H1 (cell line): Measurements from ENCODE around the gene STAC2. TPM values are rescaled to one million over a fixed set of nuclear protein-coding genes. Genes with fewer than 3 reads are reported as not detected.

Experiments
- CTCF ChIA-PET: fragments of 300-600 bp; sonication (Branson Sonifier 250); formaldehyde crosslinking; loops from one replicate; lab custom pipeline; 2021; ENCODE audit not compliant: partially characterized antibody; lab: Charles Lee
- POLR2A ChIA-PET: fragments of 300-600 bp; sonication (Branson Sonifier 250); formaldehyde crosslinking; loops from one replicate; lab custom pipeline; 2021; ENCODE audit warnings: inconsistent platforms; ENCODE audit not compliant: partially characterized antibody; lab: Charles Lee
- DNase-seq, 2 experiments: peaks; one replicate each; pipeline versions ENCODE4 v3.0.0 to v3.0.0-alpha.2; 2010 to 2022; ENCODE audit warnings: low spot score in 2 of 2, low read depth in 1 of 2, mixed read lengths in 1 of 2
- FAIRE-seq: peaks from 2 replicates; lab custom pipeline; 2011; peaks lifted over from hg19 to GRCh38; lab: Jason Lieb, UNC
- H2AFZ ChIP-seq: 2 replicates; pipeline ENCODE4 v1.8.1; 2012; ENCODE audit warnings: low read length, inconsistent platforms
- H2AK5ac ChIP-seq: 2 replicates; pipeline ENCODE4 v1.6.1; 2013; ENCODE audit warnings: low read depth, low read length
- H2BK120ac ChIP-seq: replicated peaks from 2 replicates; pipeline ENCODE3; 2013; ENCODE audit warnings: low read depth, low read length, inconsistent platforms
- H2BK12ac ChIP-seq: 2 replicates; pipeline ENCODE4 v1.6.1; 2013; ENCODE audit warnings: low read depth, low read length
- H2BK15ac ChIP-seq: 2 replicates; pipeline ENCODE4 v1.6.1; 2013; ENCODE audit warnings: low read length
- H2BK20ac ChIP-seq: 2 replicates; pipeline ENCODE4 v1.6.1; 2013; ENCODE audit warnings: low read length
- H2BK5ac ChIP-seq: 2 replicates; pipeline ENCODE4 v1.6.1; 2013; ENCODE audit warnings: low read depth, low read length
- H3K14ac ChIP-seq: 2 replicates; pipeline ENCODE4 v1.6.1; 2013; ENCODE audit warnings: inconsistent platforms; ENCODE audit not compliant: insufficient read length
- H3K18ac ChIP-seq: 2 replicates; pipeline ENCODE4 v1.6.1; 2013; ENCODE audit warnings: low read length; ENCODE audit errors: extremely low read depth
- H3K23ac ChIP-seq: 2 replicates; pipeline ENCODE4 v1.6.1; 2013; ENCODE audit warnings: inconsistent platforms; ENCODE audit not compliant: insufficient read length
- H3K23me2 ChIP-seq: 2 replicates; pipeline ENCODE4 v1.6.1; 2013; ENCODE audit warnings: low read depth, low read length
- H3K27ac ChIP-seq: 2 replicates; pipeline ENCODE4 v1.6.1; 2011; ENCODE audit warnings: low read depth, low read length, inconsistent platforms
- H3K27me3 ChIP-seq, 4 experiments: replicated peaks in 1 of 4; 1 replicate in 1 of 4; 2 replicates in 3 of 4; pipeline versions ENCODE4 v1.6.1 to v1.8.1; 2011 to 2013; ENCODE audit warnings: low read length in 3 of 4, mild to moderate bottlenecking in 3 of 4, inconsistent platforms in 2 of 4, mixed read lengths in 2 of 4, moderate library complexity in 1 of 4; ENCODE audit not compliant: control insufficient read depth in 3 of 4, insufficient read depth in 3 of 4; ENCODE audit errors: extremely low read depth in 1 of 4
- H3K36me3 ChIP-seq, 4 experiments: 2 replicates each; pipeline versions ENCODE4 v1.6.1 to v1.8.1; 2011 to 2013; ENCODE audit warnings: mild to moderate bottlenecking in 4 of 4, low read length in 3 of 4, moderate library complexity in 2 of 4, control low read depth in 1 of 4, inconsistent platforms in 1 of 4; ENCODE audit not compliant: insufficient read depth in 4 of 4, control insufficient read depth in 2 of 4
- H3K4ac ChIP-seq: replicated peaks from 2 replicates; pipeline ENCODE3; 2013; ENCODE audit warnings: low read length, low read depth, mixed read lengths, inconsistent platforms; ENCODE audit not compliant: insufficient read length
- H3K4me1 ChIP-seq, 4 experiments: replicated peaks in 1 of 4; 1 replicate in 1 of 4; 2 replicates in 3 of 4; pipeline versions ENCODE4 v1.6.1 to v1.8.1; 2011 to 2013; ENCODE audit warnings: low read length in 3 of 4, inconsistent platforms in 2 of 4, mixed read lengths in 1 of 4; ENCODE audit not compliant: insufficient read depth in 4 of 4, control insufficient read depth in 3 of 4
- H3K4me2 ChIP-seq, 2 experiments: 2 replicates each; pipeline versions ENCODE4 v1.6.1 to v1.8.1; 2011 to 2013; ENCODE audit warnings: low read depth in 2 of 2, low read length in 2 of 2, control low read depth in 1 of 2, inconsistent platforms in 1 of 2, mild to moderate bottlenecking in 1 of 2; ENCODE audit not compliant: insufficient read depth in 1 of 2
- H3K4me3 ChIP-seq, 4 experiments: fragments of 200-600, 300-600 bp in 1 of 4; sonication (generic), shearing (Covaris generic), sonication (Bioruptor Twin) in 1 of 4; 2 replicates each; pipeline versions ENCODE4 v1.5.1 to v1.8.1; 2011 to 2016; ENCODE audit warnings: low read length in 4 of 4, low read depth in 3 of 4, control low read depth in 2 of 4, inconsistent platforms in 2 of 4, mild to moderate bottlenecking in 2 of 4, mixed read lengths in 1 of 4, moderate library complexity in 1 of 4; ENCODE audit not compliant: insufficient read depth in 2 of 4; ENCODE audit errors: extremely low read depth in 1 of 4
- H3K56ac ChIP-seq: replicated peaks from 2 replicates; pipeline ENCODE3; 2013; ENCODE audit warnings: low read depth, mild to moderate bottlenecking, mixed read lengths, low read length, inconsistent platforms; ENCODE audit not compliant: insufficient read length
- H3K79me1 ChIP-seq: 2 replicates; pipeline ENCODE4 v1.6.1; 2013; ENCODE audit warnings: low read depth, low read length, control low read depth
- H3K79me2 ChIP-seq, 2 experiments: 2 replicates each; pipeline versions ENCODE4 v1.6.1 to v1.8.1; 2012 to 2013; ENCODE audit warnings: low read length in 2 of 2, mild to moderate bottlenecking in 2 of 2, inconsistent platforms in 1 of 2; ENCODE audit not compliant: insufficient read depth in 2 of 2, control insufficient read depth in 1 of 2
- H3K9ac ChIP-seq, 4 experiments: replicated peaks in 1 of 4; 1 replicate in 1 of 4; 2 replicates in 3 of 4; pipeline versions ENCODE4 v1.6.1 to v1.8.1; 2011 to 2013; ENCODE audit warnings: low read depth in 3 of 4, low read length in 3 of 4, control low read depth in 2 of 4, mild to moderate bottlenecking in 2 of 4, moderate library complexity in 2 of 4, inconsistent platforms in 1 of 4; ENCODE audit errors: extremely low read depth in 1 of 4
- H3K9me3 ChIP-seq, 2 experiments: 2 replicates each; pipeline versions ENCODE4 v1.6.1 to v1.8.1; 2012 to 2013; ENCODE audit warnings: mild to moderate bottlenecking in 2 of 2, moderate library complexity in 2 of 2, control low read depth in 1 of 2, inconsistent platforms in 1 of 2, low read depth in 1 of 2, low read length in 1 of 2, mixed read lengths in 1 of 2; ENCODE audit not compliant: insufficient read depth in 2 of 2
- H4K20me1 ChIP-seq, 2 experiments: replicated peaks in 1 of 2; 2 replicates each; pipeline versions ENCODE3 to v1.8.1; 2011 to 2013; ENCODE audit warnings: inconsistent platforms in 2 of 2, low read length in 2 of 2, mild to moderate bottlenecking in 1 of 2; ENCODE audit not compliant: insufficient read depth in 2 of 2, control insufficient read depth in 1 of 2
- H4K5ac ChIP-seq: 2 replicates; pipeline ENCODE4 v1.6.1; 2013; ENCODE audit warnings: low read length, low read depth, mixed read lengths, inconsistent platforms; ENCODE audit not compliant: insufficient read length
- H4K8ac ChIP-seq: 2 replicates; pipeline ENCODE4 v1.8.0; 2013; ENCODE audit warnings: mild to moderate bottlenecking, moderate library complexity, low read length, inconsistent platforms; ENCODE audit not compliant: insufficient read depth; ENCODE audit errors: extremely low read depth
- H4K91ac ChIP-seq: replicated peaks from 2 replicates; pipeline ENCODE3; 2013; ENCODE audit warnings: low read length, mixed read lengths, inconsistent platforms; ENCODE audit not compliant: insufficient read length
- CEBPB ChIP-seq: IDR thresholded peaks from 2 replicates; pipeline ENCODE4 v1.6.1; 2012; ENCODE audit warnings: low read depth, low read length
- CHD1 ChIP-seq: IDR thresholded peaks from 2 replicates; pipeline ENCODE4 v1.6.1; 2012; ENCODE audit warnings: low read depth, low read length, improper control_type of control experiment
- CHD2 ChIP-seq: IDR thresholded peaks from 2 replicates; pipeline ENCODE4 v1.6.1; 2012; ENCODE audit warnings: low read length, improper control_type of control experiment
- CTBP2 ChIP-seq: IDR thresholded peaks from 2 replicates; pipeline ENCODE4 v1.7.0; 2011; ENCODE audit warnings: borderline replicate concordance, mild to moderate bottlenecking, moderate library complexity, mixed read lengths, low read length; ENCODE audit not compliant: insufficient read depth, insufficient read length
- EZH2 ChIP-seq: fragments of 200-600 bp; sonication (generic); IDR thresholded peaks from 2 replicates; pipeline ENCODE4 v1.7.1; 2012; ENCODE audit warnings: low read depth, mild to moderate bottlenecking, moderate library complexity, low read length, inconsistent platforms; ENCODE audit not compliant: severe bottlenecking
- HDAC2 ChIP-seq, 2 experiments: fragments of 300-600 bp in 1 of 2; sonication (generic) in 1 of 2; IDR thresholded peaks; 2 replicates each; pipeline ENCODE4 v1.6.1; 2011 to 2012; ENCODE audit warnings: low read depth in 2 of 2, low read length in 2 of 2, mild to moderate bottlenecking in 2 of 2, moderate library complexity in 2 of 2, borderline replicate concordance in 1 of 2, inconsistent platforms in 1 of 2
- POU5F1 ChIP-seq: IDR thresholded peaks from 2 replicates; pipeline ENCODE4 v1.6.1; 2011; ENCODE audit warnings: low read depth, mild to moderate bottlenecking, low read length, moderate library complexity
- RNF2 ChIP-seq: fragments of 200-900, 300-1000 bp; sonication (generic); IDR thresholded peaks from 2 replicates; pipeline ENCODE4 v1.7.1; 2016; ENCODE audit warnings: borderline replicate concordance, low read depth, mild to moderate bottlenecking, antibody characterized with exemption, low read length; ENCODE audit not compliant: poor library complexity, severe bottlenecking; ENCODE audit errors: missing control alignments
- RXRA ChIP-seq: IDR thresholded peaks from 2 replicates; pipeline ENCODE4 v1.6.1; 2011; ENCODE audit warnings: low read depth, mild to moderate bottlenecking, low read length, moderate library complexity; ENCODE audit not compliant: insufficient read depth
- TAF1 ChIP-seq: IDR thresholded peaks from 2 replicates; pipeline ENCODE4 v1.6.1; 2011; ENCODE audit warnings: mild to moderate bottlenecking, low read depth, low read length
- TAF7 ChIP-seq: optimal IDR thresholded peaks from 2 replicates; pipeline ENCODE3; 2011; ENCODE audit warnings: low read depth, mild to moderate bottlenecking, inconsistent platforms, low read length, moderate library complexity, borderline replicate concordance
- YY1 ChIP-seq: IDR thresholded peaks from 2 replicates; pipeline ENCODE4 v1.6.1; 2011; ENCODE audit warnings: low read depth, mild to moderate bottlenecking, low read length
- WGBS, 2 experiments: shearing (Covaris generic) in 1 of 2; methylation state at CpG; one replicate each; pipeline versions ENCODE4 v1.1.6 to v1.1.7; 2013 to 2015; ENCODE audit warnings: low lambda C conversion rate in 2 of 2, mixed read lengths in 2 of 2, inconsistent platforms in 1 of 2, low coverage in 1 of 2, missing lambda C conversion rate in 1 of 2; ENCODE audit not compliant: insufficient replicate concordance in 2 of 2, insufficient coverage in 1 of 2, insufficient read length in 1 of 2; ENCODE audit errors: extremely low coverage in 1 of 2, missing lambda C conversion rate in 1 of 2; 5-methylcytosine and 5-hydroxymethylcytosine counted together
- polyA plus RNA-seq, 7 experiments: library from polyadenylated mRNA; depleted of rRNA in 3 of 7; stranded (reverse) in 5 of 7; unstranded in 2 of 7; fragments of >200 nt in 5 of 7; fragments of 200-250 nt in 2 of 7; gene quantifications; 1 replicate in 5 of 7; 2 replicates in 1 of 7; 4 replicates in 1 of 7; pipeline versions ENCODE4 v1.2.1 to v1.2.3, GENCODE V29; 2011 to 2013; ENCODE audit warnings: missing spikeins in 2 of 7, mixed read lengths in 2 of 7
- total RNA-seq: library from RNA; stranded (reverse); fragmentation: NEBNext Ultra II Directional; extraction: Animal tissue kit (Norgen Biotek cat#: 25700); gene quantifications from 2 replicates; pipeline ENCODE4 v1.2.1, GENCODE V29; 2021

The STAC2 gene
- total and polyA plus RNA-seq, 2 of the 8 experiments (the other 6 are each of a cell fraction or from before 2014, with no cell fraction given): 1.5 to 6.0 TPM

DNA sequence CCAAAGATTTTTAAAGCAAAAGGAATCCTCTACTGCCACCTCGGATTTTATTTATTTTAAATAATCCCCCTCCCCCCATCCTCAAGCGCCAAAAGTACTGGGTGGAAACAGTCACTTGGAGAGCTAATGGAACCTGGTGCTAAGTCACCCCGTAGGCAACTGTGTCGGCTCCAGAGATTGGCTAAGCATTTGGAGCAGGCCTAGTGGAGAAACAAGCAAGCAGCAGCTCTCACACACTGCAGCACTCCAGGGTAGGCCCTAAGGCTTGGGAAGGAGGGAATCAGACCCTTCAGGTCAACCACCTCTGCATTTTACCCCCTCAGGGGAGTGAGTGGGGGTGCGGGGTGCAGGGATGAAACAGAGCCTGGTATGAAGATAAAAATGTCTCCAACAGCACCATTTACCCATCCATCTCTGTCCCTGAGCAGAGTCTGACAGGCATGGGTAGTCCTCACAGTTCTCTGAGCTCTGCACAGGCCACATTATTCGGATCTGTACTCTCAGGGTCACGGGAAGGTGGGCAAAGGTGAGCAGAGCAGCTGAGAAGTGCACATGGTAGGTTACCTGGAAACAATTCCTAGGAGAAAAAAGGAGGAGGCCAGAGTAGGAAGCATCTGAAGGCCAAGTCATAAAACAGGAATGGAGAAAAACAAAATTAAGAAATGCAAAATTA, 27.2 kb upstream of the STAC2 start:
- WGBS, 2 experiments: 78% methylated on average over 7 of the region's 7 CpGs; no CpG with 5 or more reads in 1 of the 2 experiments
- no peaks in the 10 kb centered on the region for H3K79me2 ChIP-seq
- H3K23me2 ChIP-seq: no peaks in the 10 kb centered on the region; the same call in 1 of the 2 replicates
- H3K27ac ChIP-seq: no peak overlapping the region
- no peak overlapping the region for H3K56ac ChIP-seq
- no peak overlapping the region for H2BK120ac ChIP-seq
- H3K18ac ChIP-seq: no peak overlapping the region
- no peak overlapping the region for H3K4ac ChIP-seq
- H3K27me3 ChIP-seq: no peaks in the 10 kb centered on the region; a peak in 1 of 7 replicates
- H2BK15ac ChIP-seq: no peak overlapping the region
- H3K4me1 ChIP-seq: 0 out of 7 replicates have a peak, but pooled peaks cover 0 to 3% (median 0%) of the 10 kb centered on the region in 4 experiments
- no peak overlapping the region for H2AK5ac ChIP-seq
- H3K4me2 ChIP-seq: no peak overlapping the region
- H3K9ac ChIP-seq: no peak overlapping the region
- H3K36me3 ChIP-seq: peaks cover 0 to 4% (median 0%) of the 10 kb centered on the region in 4 experiments; a peak in 1 of 8 replicates
- H3K79me1 ChIP-seq: no peaks in the 10 kb centered on the region
- no peaks in the 10 kb centered on the region for H4K20me1 ChIP-seq
- no peak overlapping the region for H3K4me3 ChIP-seq
- no peaks in the 10 kb centered on the region for H3K9me3 ChIP-seq
- no peak overlapping the region for H2BK5ac ChIP-seq
- no peak overlapping the region for H2BK12ac ChIP-seq
- H3K23ac ChIP-seq: no peak overlapping the region
- no peak for FAIRE-seq
- CTCF ChIA-PET: interaction anchor here (0.6 to 22.6 kb wide), 8 partner anchors 8 to 240 kb away, joined by 3 to 464 read pairs (median 3); no protein-coding TSS in a partner anchor
- no peak overlapping the region for H4K91ac ChIP-seq
- DNase-seq: no peak
- no peak overlapping the region for H3K14ac ChIP-seq
- no peak overlapping the region for H4K8ac ChIP-seq
- no peak overlapping the region for H2BK20ac ChIP-seq
- H4K5ac ChIP-seq: no peak overlapping the region
- POLR2A ChIA-PET: interaction anchor here (0.7 to 1.6 kb wide), 2 partner anchors 8 to 49 kb away, joined by 3 read pairs; no protein-coding TSS in a partner anchor
- H2AFZ ChIP-seq: no peak overlapping the region
- TF ChIP-seq POU5F1 (no peak), EZH2 (no peak), CTBP2 (no peak), RXRA (no peak), CHD2 (no peak), RNF2 (no peak), CHD1 (no peak), YY1 (no peak), TAF7 (no peak), TAF1 (no peak), CEBPB (no peak), HDAC2 (IDR thresholded peaks at IDR 0.05; ENCODE audit: borderline replicate concordance in 1 of 2, low read depth in 2 of 2, low read length in 2 of 2) (no peak)
